Stimulated activated naive B cell treated with anti-CD40 and anti-IgM and Interleukin-4, amounts not matched to agents 10 μg/mL and 1 μg/mL and 100 μg/mL, for 72 hours (primary cell): Measurements from ENCODE around the gene ECT2.
A peak's percentile ranks its signal among the peaks of the same experiment; 100 is the strongest.
"Not testable (repeated sequence)": the region's sequence is repeated elsewhere in the genome, so short reads cannot be mapped to it uniquely, and the experiment has no call there.

Experiments
- ATAC-seq, 2 donors: fragments of 150-1000 bp; cut with Tn5 transposase; replicated peaks; 2 replicates each; pipeline ENCODE4 v1.10.0; 2021; ENCODE audit warnings: moderate library complexity in 1 of 2
- DNase-seq: peaks from one replicate; pipeline ENCODE4 v3.0.0; 2021
- H3K27ac Mint-ChIP-seq: one replicate; pipeline ENCODE4 v1.8.0; 2022; ENCODE audit warnings: mild to moderate bottlenecking, mixed read lengths
- H3K27me3 Mint-ChIP-seq, 2 donors: one replicate each; pipeline ENCODE4 v1.8.0; 2022; ENCODE audit warnings: mixed read lengths in 2 of 2
- H3K36me3 Mint-ChIP-seq, 2 donors: one replicate each; pipeline ENCODE4 v1.8.0; 2022; ENCODE audit warnings: mixed read lengths in 2 of 2, mild to moderate bottlenecking in 1 of 2
- H3K4me1 Mint-ChIP-seq, 2 donors: one replicate each; pipeline ENCODE4 v1.8.0; 2022; ENCODE audit warnings: mixed read lengths in 2 of 2, mild to moderate bottlenecking in 1 of 2
- H3K4me3 Mint-ChIP-seq, 2 donors: one replicate each; pipeline ENCODE4 v1.8.0; 2022; ENCODE audit warnings: mild to moderate bottlenecking in 2 of 2, mixed read lengths in 2 of 2, moderate library complexity in 1 of 2
- H3K9me3 Mint-ChIP-seq, 2 donors: one replicate each; pipeline ENCODE4 v1.8.0; 2022; ENCODE audit warnings: mixed read lengths in 2 of 2, mild to moderate bottlenecking in 1 of 2

Gene ECT2

GRCh38 chr3:172846103-172846561 lies 95.6 kb downstream of the ECT2 start:
- peaks cover 0 to 2% of the 10 kb centered on the region in 2 donors for H3K27me3 Mint-ChIP-seq

GRCh38 chr3:172846706-172847105 lies 96.2 kb downstream of the ECT2 start:
- no peak overlapping the region for H3K27ac Mint-ChIP-seq
- peaks cover 9 to 11% of the 10 kb centered on the region in 2 donors for H3K4me1 Mint-ChIP-seq
- peaks cover 0 to 4% of the 10 kb centered on the region in 2 donors for H3K36me3 Mint-ChIP-seq
- H3K9me3 Mint-ChIP-seq, result peaks cover 0 to 4% of the 10 kb centered on the region in 2 donors
- H3K4me3 Mint-ChIP-seq, result no peak overlapping the region
- H3K27me3 Mint-ChIP-seq, result no peaks in the 10 kb centered on the region
- DNase-seq, result no peak
- ATAC-seq, result peak in 1 of 2 donors; percentile 34

More at GRCh38 chr3:172846103-172846561, 95.6 kb downstream of the ECT2 start:
- ATAC-seq (peak; percentile 84 to 86), DNase-seq (no peak)
- peaks cover 0 to 4% of the 10 kb centered on the region in 2 donors for H3K9me3 Mint-ChIP-seq
- peaks cover 0 to 4% of the 10 kb centered on the region in 2 donors for H3K36me3 Mint-ChIP-seq
- H3K4me3 Mint-ChIP-seq, result no peak overlapping the region
- no peak overlapping the region for H3K27ac Mint-ChIP-seq
- peaks cover 9 to 11% of the 10 kb centered on the region in 2 donors for H3K4me1 Mint-ChIP-seq

GRCh38 chr3:172847292-172847691 lies 96.8 kb downstream of the ECT2 start:
- Mint-ChIP-seq H3K4me1 (peaks cover 9 to 11% of the 10 kb centered on the region in 2 donors), H3K4me3 (no peak overlapping the region), H3K9me3 (peaks cover 0 to 4% of the 10 kb centered on the region in 2 donors), H3K27ac (no peak overlapping the region), H3K36me3 (peaks cover 0 to 4% of the 10 kb centered on the region in 2 donors), H3K27me3 (no peaks in the 10 kb centered on the region)
- ATAC-seq (no peak), DNase-seq (no peak)

- no peak overlapping the region for H3K27ac Mint-ChIP-seq
Measured at GRCh38 chr3:172848910-172849309, 98.4 kb downstream of the ECT2 start.

GRCh38 chr3:172853005-172853404 lies 102.5 kb downstream of the ECT2 start:
- no peak for DNase-seq
- no peaks in the 10 kb centered on the region for H3K27me3 Mint-ChIP-seq
- no peak for ATAC-seq
- H3K4me3 Mint-ChIP-seq, result no peak overlapping the region
- H3K9me3 Mint-ChIP-seq, result no peaks in the 10 kb centered on the region
- H3K4me1 Mint-ChIP-seq, result no peaks in the 10 kb centered on the region
- no peak overlapping the region for H3K27ac Mint-ChIP-seq
- no peaks in the 10 kb centered on the region for H3K36me3 Mint-ChIP-seq

More at GRCh38 chr3:172848910-172849309, 98.4 kb downstream of the ECT2 start:
- no peak for DNase-seq
- Mint-ChIP-seq H3K36me3 (peaks cover 0 to 4% of the 10 kb centered on the region in 2 donors), H3K9me3 (peaks cover 0 to 4% of the 10 kb centered on the region in 2 donors), H3K27me3 (no peaks in the 10 kb centered on the region), H3K4me1 (peaks cover 9 to 11% of the 10 kb centered on the region in 2 donors), H3K4me3 (no peak overlapping the region)
- no peak for ATAC-seq

- no peak overlapping the region for H3K4me3 Mint-ChIP-seq
- no peak for DNase-seq
- no peaks in the 10 kb centered on the region for H3K9me3 Mint-ChIP-seq
- no peak for ATAC-seq
- no peak overlapping the region for H3K27ac Mint-ChIP-seq
- H3K36me3 Mint-ChIP-seq, result no peaks in the 10 kb centered on the region
- no peaks in the 10 kb centered on the region for H3K4me1 Mint-ChIP-seq
- H3K27me3 Mint-ChIP-seq, result no peaks in the 10 kb centered on the region
Measured at GRCh38 chr3:172853921-172854666, 103.6 kb downstream of the ECT2 start.

- Mint-ChIP-seq H3K9me3 (no peaks in the 10 kb centered on the region), H3K27ac (no peak overlapping the region), H3K4me1 (no peaks in the 10 kb centered on the region), H3K27me3 (no peaks in the 10 kb centered on the region), H3K36me3 (no peaks in the 10 kb centered on the region), H3K4me3 (no peak overlapping the region)
- no peak for DNase-seq
- no peak for ATAC-seq
Measured at GRCh38 chr3:172855037-172855436, 104.5 kb downstream of the ECT2 start.

GRCh38 chr3:172856795-172857742 lies 106.5 kb downstream of the ECT2 start:
- Mint-ChIP-seq H3K27ac (no peak overlapping the region), H3K4me3 (no peak overlapping the region), H3K27me3 (no peaks in the 10 kb centered on the region), H3K36me3 (no peaks in the 10 kb centered on the region), H3K4me1 (no peaks in the 10 kb centered on the region), H3K9me3 (no peaks in the 10 kb centered on the region)
- no peak for ATAC-seq
- no peak for DNase-seq

- ATAC-seq, result no peak
- no peak overlapping the region for H3K4me3 Mint-ChIP-seq
- DNase-seq, result no peak
Measured at GRCh38 chr3:172859041-172859440, 108.5 kb downstream of the ECT2 start.

GRCh38 chr3:172866726-172867350 lies 116.3 kb downstream of the ECT2 start:
- not testable (repeated sequence) for ATAC-seq, H3K4me1 Mint-ChIP-seq, H3K9me3 Mint-ChIP-seq, H3K36me3 Mint-ChIP-seq, DNase-seq, H3K27ac Mint-ChIP-seq, H3K4me3 Mint-ChIP-seq, H3K27me3 Mint-ChIP-seq

More at GRCh38 chr3:172859041-172859440, 108.5 kb downstream of the ECT2 start:
- no peaks in the 10 kb centered on the region for H3K36me3 Mint-ChIP-seq
- H3K27me3 Mint-ChIP-seq, result no peaks in the 10 kb centered on the region
- no peak overlapping the region for H3K27ac Mint-ChIP-seq
- no peaks in the 10 kb centered on the region for H3K4me1 Mint-ChIP-seq
- no peaks in the 10 kb centered on the region for H3K9me3 Mint-ChIP-seq

GRCh38 chr3:172868582-172869200 lies 118.2 kb downstream of the ECT2 start:
- DNase-seq, result no peak
- no peak for ATAC-seq
- Mint-ChIP-seq H3K27ac (no peak overlapping the region), H3K36me3 (no peaks in the 10 kb centered on the region), H3K27me3 (no peaks in the 10 kb centered on the region), H3K9me3 (no peaks in the 10 kb centered on the region), H3K4me1 (no peaks in the 10 kb centered on the region), H3K4me3 (no peak overlapping the region)

GRCh38 chr3:172869368-172869771 lies 118.8 kb downstream of the ECT2 start:
- no peak overlapping the region for H3K4me3 Mint-ChIP-seq
- no peak for ATAC-seq
- no peaks in the 10 kb centered on the region for H3K27me3 Mint-ChIP-seq
- no peak for DNase-seq
- H3K4me1 Mint-ChIP-seq, result no peaks in the 10 kb centered on the region
- no peaks in the 10 kb centered on the region for H3K9me3 Mint-ChIP-seq
- no peaks in the 10 kb centered on the region for H3K36me3 Mint-ChIP-seq
- no peak overlapping the region for H3K27ac Mint-ChIP-seq

GRCh38 chr3:172869784-172870518 lies 119.4 kb downstream of the ECT2 start:
- Mint-ChIP-seq H3K9me3 (no peaks in the 10 kb centered on the region), H3K4me3 (no peak overlapping the region), H3K27me3 (no peaks in the 10 kb centered on the region), H3K27ac (no peak overlapping the region), H3K36me3 (no peaks in the 10 kb centered on the region), H3K4me1 (no peaks in the 10 kb centered on the region)
- no peak for ATAC-seq
- no peak for DNase-seq
